ENCODE measurements around the gene TRIM15. TPM values are rescaled to one million over a fixed set of nuclear protein-coding genes. Genes with fewer than 3 reads are reported as not detected.

TRIM15 gene
- total RNA-seq, 1 donor from 2014 or later, result not detected

DNA sequence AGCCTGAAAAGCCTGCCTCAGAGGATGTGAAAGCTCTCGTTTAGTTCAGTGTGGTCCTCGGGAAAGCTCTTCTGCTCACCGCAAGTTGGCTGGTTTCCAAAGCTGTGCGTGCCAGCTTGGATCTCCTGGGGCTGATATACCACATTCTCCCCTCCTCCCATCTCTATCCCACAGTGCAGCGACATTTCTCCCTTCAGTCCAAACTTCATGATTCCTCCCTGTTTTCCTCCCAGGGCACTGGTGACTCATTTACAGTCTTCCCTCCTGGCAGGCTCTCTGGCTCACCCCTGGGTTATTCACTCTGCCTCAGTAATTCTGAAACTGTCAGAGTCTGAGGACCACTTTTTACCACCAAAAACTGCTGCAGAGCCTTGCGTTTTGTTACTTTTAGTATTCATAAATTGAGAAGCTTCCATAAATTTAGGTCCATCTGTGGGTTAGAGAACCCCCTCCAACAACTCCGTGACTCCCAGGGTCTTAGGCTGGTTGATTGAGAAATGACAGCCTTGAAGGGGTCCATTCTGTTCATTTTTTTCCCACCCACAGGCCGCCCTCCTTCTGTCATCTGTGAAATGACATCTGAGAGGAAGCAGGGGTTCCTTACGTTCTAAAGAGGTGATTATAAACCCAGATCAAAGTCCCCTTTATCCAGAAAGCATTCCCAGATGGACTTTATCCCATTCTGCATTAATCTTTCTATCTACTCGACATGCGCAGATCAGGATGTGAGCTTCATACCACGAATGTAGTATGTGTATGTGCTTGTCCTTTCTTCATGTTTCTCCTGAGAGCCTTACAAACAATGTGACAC is 8.4 kb upstream of the TRIM15 start:
- TF ChIP-seq, protein P1, sequence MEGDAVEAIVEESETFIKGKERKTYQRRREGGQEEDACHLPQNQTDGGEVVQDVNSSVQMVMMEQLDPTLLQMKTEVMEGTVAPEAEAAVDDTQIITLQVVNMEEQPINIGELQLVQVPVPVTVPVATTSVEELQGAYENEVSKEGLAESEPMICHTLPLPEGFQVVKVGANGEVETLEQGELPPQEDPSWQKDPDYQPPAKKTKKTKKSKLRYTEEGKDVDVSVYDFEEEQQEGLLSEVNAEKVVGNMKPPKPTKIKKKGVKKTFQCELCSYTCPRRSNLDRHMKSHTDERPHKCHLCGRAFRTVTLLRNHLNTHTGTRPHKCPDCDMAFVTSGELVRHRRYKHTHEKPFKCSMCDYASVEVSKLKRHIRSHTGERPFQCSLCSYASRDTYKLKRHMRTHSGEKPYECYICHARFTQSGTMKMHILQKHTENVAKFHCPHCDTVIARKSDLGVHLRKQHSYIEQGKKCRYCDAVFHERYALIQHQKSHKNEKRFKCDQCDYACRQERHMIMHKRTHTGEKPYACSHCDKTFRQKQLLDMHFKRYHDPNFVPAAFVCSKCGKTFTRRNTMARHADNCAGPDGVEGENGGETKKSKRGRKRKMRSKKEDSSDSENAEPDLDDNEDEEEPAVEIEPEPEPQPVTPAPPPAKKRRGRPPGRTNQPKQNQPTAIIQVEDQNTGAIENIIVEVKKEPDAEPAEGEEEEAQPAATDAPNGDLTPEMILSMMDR (IDR thresholded peaks at IDR 0.05; ENCODE audit: unreplicated experiment), result no peak
- H3K4me3 Mint-ChIP-seq (ENCODE audit: unreplicated experiment), result no peak overlapping the region
- peaks cover 2% of the 10 kb centered on the region for H3K4me1 Mint-ChIP-seq (ENCODE audit: unreplicated experiment)
- H3K27ac Mint-ChIP-seq (ENCODE audit: unreplicated experiment), result no peak overlapping the region
- no peaks in the 10 kb centered on the region for H3K36me3 Mint-ChIP-seq (ENCODE audit: low read depth, unreplicated experiment)
- no peak for DNase-seq (ENCODE audit: low spot score)
- H3K9me3 Mint-ChIP-seq (ENCODE audit: unreplicated experiment), result no peaks in the 10 kb centered on the region
- peaks cover 3% of the 10 kb centered on the region for H3K27me3 Mint-ChIP-seq (ENCODE audit: unreplicated experiment)

DNA sequence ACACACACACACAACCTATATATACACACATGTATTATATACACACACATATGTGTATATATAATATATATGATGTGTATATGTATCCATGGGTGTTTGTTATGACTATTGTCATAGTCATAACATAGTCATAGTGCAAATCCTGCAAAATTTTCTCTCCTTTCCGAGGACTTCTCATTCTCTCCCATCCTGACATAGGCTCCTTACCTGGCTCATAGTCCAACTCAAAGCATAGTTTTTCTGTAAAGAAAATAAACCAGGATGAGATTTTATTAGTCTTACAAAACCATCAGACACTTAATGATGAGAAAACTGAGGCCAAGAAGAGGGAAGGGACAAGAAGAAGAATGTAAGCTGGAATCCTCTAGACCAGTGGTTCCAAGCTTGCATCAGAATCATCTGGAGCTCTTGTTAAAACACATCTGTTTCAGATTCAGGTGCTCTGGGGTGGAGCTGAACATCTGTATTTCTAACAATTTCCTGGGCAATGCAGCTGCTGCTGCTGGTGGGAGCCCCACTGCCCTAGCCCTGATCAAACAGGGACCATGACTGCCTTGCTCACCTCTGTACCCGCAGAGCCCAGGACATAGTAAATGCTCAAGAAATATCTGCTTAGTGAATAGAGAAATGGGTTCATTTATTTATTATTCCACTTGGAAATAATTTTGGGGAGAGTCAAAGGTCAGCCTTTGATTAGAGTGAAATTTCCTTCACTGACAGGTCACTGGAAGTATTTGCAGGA is 7.7 kb upstream of the TRIM15 start:
- peaks cover 3% of the 10 kb centered on the region for H3K27me3 Mint-ChIP-seq (ENCODE audit: unreplicated experiment)
- no peak overlapping the region for H3K27ac Mint-ChIP-seq (ENCODE audit: unreplicated experiment)
- H3K4me1 Mint-ChIP-seq (ENCODE audit: unreplicated experiment), result peaks cover 2% of the 10 kb centered on the region
- no peak for DNase-seq (ENCODE audit: low spot score)
- no peaks in the 10 kb centered on the region for H3K9me3 Mint-ChIP-seq (ENCODE audit: unreplicated experiment)
- TF ChIP-seq, protein P1 (IDR thresholded peaks at IDR 0.05; ENCODE audit: unreplicated experiment), result no peak
- no peaks in the 10 kb centered on the region for H3K36me3 Mint-ChIP-seq (ENCODE audit: low read depth, unreplicated experiment)
- no peak overlapping the region for H3K4me3 Mint-ChIP-seq (ENCODE audit: unreplicated experiment)

DNA sequence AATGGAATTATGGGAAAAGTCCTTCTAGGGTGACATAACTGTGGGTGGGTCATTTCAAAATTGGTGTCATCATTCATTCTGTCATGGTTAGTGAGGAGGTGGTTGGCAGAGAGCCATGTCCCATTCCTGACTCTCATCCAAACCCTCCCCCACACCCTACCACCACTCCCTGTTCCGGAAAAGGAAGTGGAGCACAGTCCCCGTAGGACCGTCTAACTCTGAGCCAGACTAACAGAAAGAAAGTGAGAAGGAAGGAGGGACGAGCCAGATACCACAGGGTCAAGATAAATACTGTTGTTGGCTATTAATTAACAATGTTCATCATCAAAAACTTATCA is 7.1 kb upstream of the TRIM15 start:
- Mint-ChIP-seq H3K9me3 (ENCODE audit: unreplicated experiment) (no peaks in the 10 kb centered on the region), H3K27ac (ENCODE audit: unreplicated experiment) (no peak overlapping the region), H3K36me3 (ENCODE audit: low read depth, unreplicated experiment) (no peaks in the 10 kb centered on the region), H3K4me3 (ENCODE audit: unreplicated experiment) (no peak overlapping the region), H3K27me3 (ENCODE audit: unreplicated experiment) (peaks cover 3% of the 10 kb centered on the region), H3K4me1 (ENCODE audit: unreplicated experiment) (peaks cover 2% of the 10 kb centered on the region)
- TF ChIP-seq, protein P1 (IDR thresholded peaks at IDR 0.05; ENCODE audit: unreplicated experiment), result no peak
- DNase-seq (ENCODE audit: low spot score), result no peak

DNA sequence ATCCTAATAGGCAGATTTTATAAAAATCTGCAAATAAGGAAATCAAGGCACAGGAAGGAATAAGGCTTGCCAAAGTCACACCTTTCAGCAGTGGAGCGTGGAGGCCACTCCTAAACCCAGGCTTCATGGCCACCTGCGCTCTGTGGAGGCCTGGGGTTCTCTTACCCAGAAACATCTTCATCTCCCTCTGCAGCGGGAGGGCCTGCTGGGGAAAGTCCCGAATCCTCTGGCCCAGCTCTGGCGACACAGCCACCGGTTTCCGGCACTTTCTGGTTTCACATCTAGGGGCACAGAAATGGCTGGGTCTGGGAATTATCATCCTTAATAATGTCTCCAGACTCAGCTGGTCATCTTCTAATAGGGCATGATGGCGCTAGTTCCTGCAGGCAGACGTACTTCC is 6.6 kb upstream of the TRIM15 start:
- H3K4me1 Mint-ChIP-seq (ENCODE audit: unreplicated experiment), result peaks cover 2% of the 10 kb centered on the region
- H3K27me3 Mint-ChIP-seq (ENCODE audit: unreplicated experiment), result peaks cover 3% of the 10 kb centered on the region
- no peaks in the 10 kb centered on the region for H3K36me3 Mint-ChIP-seq (ENCODE audit: low read depth, unreplicated experiment)
- no peak overlapping the region for H3K27ac Mint-ChIP-seq (ENCODE audit: unreplicated experiment)
- no peak for DNase-seq (ENCODE audit: low spot score)
- TF ChIP-seq, protein P1 (IDR thresholded peaks at IDR 0.05; ENCODE audit: unreplicated experiment), result no peak
- H3K9me3 Mint-ChIP-seq (ENCODE audit: unreplicated experiment), result no peaks in the 10 kb centered on the region
- no peak overlapping the region for H3K4me3 Mint-ChIP-seq (ENCODE audit: unreplicated experiment)

DNA sequence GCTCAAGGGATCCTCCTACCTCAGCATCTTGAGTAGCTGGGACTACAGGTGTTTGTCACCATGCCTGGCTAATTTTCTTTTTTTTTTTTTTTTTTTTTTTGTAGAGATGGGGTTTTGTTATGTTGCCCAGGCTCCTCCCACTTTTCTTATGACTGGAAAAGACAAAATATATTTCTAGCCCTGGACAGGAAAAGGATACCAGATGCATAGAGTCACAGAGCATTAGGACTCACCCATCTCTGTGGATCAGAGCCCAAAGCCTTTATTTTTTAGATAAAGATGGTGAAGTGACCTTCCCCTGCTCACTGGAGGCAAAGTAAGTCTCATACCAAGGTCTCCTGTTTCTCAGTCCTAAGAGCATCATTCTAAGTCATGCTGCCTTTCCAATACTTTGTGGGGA is 5.8 kb upstream of the TRIM15 start:
- Mint-ChIP-seq H3K27me3 (ENCODE audit: unreplicated experiment) (peaks cover 3% of the 10 kb centered on the region), H3K4me3 (ENCODE audit: unreplicated experiment) (no peak overlapping the region), H3K4me1 (ENCODE audit: unreplicated experiment) (peaks cover 2% of the 10 kb centered on the region), H3K27ac (ENCODE audit: unreplicated experiment) (no peak overlapping the region), H3K9me3 (ENCODE audit: unreplicated experiment) (no peaks in the 10 kb centered on the region), H3K36me3 (ENCODE audit: low read depth, unreplicated experiment) (no peaks in the 10 kb centered on the region)
- TF ChIP-seq, protein P1 (IDR thresholded peaks at IDR 0.05; ENCODE audit: unreplicated experiment), result no peak
- no peak for DNase-seq (ENCODE audit: low spot score)
